ELR (cell line): ENCODE data around the gene ZIC3.
"Not testable (repeated sequence)": the region's sequence is repeated elsewhere in the genome, so short reads cannot be mapped to it uniquely, and the experiment has no call there.

ENCODE experiments used
- DNase-seq: peaks from one replicate; pipeline ENCODE4 v3.0.0-alpha.2; 2015; ENCODE audit warnings: low read depth

The ZIC3 gene

GRCh38 chrX:137565921-137566745 is at the start of gene ZIC3:
Gene ZIC3 (plus strand): TSS chrX:137566127. CDS start chrX:137566692, 565 bp downstream.
- DNase-seq = no peak

GRCh38 chrX:137519459-137519858 is 46.5 kb upstream of the ZIC3 start:
- DNase-seq = no peak

DNA sequence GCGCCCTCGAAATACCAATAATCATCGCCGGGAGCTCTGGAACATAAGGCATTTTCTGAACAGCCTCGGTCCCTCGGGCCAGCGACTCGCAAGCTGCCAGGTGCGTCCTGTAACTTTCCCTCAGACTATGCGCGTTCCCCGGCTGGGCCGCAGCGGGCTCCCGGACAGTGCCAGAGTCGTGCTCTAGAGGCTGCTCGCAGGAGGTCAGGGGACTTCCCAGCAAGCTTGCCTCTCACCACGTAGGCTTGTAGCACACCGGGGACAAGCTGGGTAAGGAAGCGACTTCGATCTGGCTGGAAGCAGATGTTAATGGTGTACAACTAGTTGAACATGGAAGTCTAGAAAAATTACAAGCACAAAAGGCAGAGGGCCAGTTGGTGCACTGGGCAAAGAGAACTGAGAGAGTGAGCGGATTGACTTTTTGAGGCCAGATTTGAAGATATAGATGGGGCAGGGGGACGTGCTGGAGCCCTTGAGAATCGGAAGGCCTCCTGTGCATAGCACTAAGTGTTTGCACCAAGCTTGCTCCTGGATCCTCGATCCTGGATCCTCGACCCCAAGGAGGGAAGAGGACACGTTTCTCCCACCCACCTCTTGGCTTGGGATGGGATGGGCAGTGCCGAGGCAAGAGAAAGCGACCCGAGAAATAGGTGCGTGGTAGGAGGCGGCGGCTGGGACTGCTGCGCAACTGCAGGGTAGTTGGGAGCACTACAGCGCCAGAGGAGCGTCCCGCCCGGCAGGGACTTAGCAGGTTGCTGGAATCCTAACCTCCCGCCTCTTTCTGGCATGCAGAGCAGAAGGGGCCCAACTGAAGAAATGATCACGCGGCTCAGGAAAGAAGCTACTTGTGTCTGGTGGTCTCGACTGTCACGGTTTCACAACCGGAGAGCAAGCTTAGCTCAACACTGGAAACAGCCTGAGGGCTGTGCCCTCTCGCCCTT is 19.9 kb upstream of the ZIC3 start:
- DNase-seq = no peak

- no peak for DNase-seq
These were observed 18.6 kb upstream of the ZIC3 start for GRCh38 chrX:137547291-137547690.

GRCh38 chrX:137548261-137548660 is 17.7 kb upstream of the ZIC3 start:
- no peak for DNase-seq

DNA sequence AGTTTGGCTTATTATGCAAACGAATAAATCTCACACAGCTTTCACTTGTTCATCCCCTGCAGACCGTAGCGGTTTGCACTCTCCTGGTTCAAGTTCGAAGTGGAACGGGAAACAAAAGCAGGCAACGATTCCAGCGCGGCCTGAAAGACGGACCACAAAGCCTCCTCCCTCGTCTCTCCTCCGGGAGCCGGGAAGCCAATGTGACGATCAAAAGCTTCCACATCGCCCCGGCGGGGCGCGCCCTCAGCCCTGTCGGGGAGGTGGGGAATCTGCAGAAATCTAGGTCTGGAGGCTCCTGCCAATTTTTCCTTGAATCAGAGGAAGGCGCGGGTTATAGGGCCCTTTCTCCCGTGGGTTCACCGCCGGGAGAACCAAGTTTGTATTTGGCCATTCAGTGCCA is 16.9 kb upstream of the ZIC3 start:
- DNase-seq = no peak

- DNase-seq = no peak
These were observed 15.9 kb upstream of the ZIC3 start for GRCh38 chrX:137549851-137550664.

DNA sequence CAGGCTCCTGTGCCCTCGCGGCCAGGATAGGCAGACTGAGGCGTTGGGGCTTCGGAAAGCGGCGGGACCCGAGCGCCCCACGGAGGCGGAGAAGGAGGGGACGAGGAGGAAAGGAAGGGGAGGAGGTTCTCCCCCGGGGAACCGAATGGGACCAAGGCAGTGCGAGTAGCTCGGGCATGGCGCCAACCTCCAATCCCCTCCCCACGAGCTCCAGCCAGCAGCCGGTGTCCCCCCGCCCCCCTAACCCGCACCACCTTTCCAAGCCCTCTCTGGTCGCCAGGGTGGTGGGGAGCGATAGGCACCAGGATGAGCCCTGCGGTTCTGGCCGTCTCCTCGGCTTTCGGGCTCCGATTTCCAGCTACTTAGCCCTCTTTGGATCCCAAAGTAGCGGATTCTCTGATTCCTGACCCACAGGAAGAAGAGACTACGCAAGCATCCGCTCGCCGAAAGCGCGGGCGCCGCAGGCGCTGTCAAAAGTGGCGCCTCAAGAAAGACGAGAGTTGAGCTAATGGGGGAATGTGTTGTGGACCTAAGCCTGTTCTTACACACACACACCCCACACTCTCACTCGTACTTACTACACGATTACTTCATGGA is 15.2 kb upstream of the ZIC3 start:
- DNase-seq = no peak

DNA sequence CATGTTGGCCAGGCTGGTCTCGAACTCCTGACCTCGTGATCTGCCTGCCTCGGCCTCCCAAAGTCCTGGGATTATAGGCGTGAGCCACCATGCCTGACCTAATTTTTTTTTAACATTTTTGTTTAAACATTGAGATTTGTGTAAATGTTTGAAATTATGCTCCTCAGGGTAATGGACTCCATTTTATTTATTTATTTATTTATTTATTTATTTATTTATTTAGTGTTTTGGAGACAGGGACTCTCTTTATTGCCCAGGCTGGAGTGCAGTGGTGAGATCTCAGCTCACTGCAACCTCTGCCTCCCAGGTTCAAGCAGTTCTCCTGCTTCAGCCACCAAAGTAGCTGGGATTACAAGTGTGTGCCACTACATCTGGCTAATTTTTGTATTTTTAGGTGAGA is 13.8 kb upstream of the ZIC3 start:
- DNase-seq = not testable (repeated sequence)

GRCh38 chrX:137562096-137562495 is 3.8 kb upstream of the ZIC3 start:
- DNase-seq = no peak

DNA sequence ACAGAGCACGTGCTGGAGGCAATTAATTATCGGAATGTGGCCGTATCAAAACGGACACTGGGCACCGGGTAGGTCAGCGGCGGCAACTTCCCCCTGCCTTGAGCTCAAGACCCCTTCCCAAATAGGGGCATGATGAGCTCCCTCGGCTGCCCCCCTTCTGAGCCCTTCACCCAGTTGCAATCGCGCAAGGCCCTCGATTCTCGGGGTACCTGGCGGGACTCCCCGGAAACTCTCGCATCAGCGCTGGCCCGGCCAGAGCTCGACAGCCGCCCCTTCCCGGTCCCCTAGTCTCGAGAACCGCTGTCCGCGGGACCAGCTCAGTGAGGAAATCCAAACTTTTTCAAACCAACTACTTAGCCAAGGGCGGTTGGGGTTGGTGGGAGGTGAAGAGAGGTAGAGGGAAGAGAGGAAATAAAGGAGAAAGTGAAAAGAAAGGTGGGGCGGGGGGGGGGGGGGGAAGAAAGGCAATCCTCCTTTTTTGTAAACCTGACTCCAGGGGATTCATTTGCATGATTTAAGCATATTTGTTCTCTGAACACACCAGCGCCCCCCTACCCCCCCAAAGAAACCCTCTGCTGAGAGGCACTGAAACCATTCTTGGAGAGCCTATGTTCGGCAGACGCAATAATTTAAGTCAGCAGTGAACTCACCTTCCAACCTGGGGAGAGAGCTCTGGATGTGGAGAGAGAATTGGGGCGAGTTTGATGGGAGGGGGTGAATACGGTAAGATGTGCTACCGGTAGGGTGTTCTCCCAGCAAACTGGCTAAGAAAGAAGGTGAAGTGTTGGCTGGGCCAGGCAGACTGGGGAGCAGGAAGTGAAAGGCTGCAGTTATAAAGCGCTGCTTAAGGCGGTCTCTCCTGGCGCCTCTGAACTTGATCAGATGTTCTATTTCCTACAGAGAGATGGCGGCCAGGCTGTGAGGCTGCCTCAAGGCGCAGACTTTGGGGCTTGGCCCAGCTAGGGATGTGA is 2.0 kb upstream of the ZIC3 start:
- DNase-seq = no peak

DNA sequence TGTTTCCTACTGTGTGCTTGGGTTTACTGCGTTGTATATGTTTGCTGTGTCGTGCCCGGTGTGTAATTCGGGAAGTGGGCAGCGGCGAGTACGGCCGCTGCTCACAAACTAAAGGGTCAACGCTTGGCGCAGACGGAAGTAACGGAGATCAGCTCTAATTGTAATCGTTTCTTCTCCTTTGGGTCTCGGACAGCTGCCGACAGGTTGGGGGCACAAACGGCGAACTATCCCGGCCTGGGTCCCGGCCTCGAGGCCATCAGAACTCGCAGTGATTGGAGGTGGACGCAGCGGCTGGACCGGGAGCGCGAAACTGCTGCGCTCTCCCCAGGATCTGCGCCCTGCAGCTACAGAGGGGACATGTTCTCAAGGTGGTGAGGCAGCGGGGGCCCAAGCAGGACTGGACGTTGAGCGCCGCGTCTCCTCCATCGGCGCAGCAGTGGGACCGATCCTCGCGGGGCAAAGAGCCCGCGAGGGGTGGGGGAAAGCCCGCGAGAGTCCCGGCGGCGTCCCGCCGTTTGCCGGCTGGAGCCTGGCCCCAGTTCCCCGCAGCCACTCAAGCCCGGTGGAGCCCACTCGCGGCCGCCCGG is 516 bp upstream of the ZIC3 start:
- DNase-seq = no peak

DNA sequence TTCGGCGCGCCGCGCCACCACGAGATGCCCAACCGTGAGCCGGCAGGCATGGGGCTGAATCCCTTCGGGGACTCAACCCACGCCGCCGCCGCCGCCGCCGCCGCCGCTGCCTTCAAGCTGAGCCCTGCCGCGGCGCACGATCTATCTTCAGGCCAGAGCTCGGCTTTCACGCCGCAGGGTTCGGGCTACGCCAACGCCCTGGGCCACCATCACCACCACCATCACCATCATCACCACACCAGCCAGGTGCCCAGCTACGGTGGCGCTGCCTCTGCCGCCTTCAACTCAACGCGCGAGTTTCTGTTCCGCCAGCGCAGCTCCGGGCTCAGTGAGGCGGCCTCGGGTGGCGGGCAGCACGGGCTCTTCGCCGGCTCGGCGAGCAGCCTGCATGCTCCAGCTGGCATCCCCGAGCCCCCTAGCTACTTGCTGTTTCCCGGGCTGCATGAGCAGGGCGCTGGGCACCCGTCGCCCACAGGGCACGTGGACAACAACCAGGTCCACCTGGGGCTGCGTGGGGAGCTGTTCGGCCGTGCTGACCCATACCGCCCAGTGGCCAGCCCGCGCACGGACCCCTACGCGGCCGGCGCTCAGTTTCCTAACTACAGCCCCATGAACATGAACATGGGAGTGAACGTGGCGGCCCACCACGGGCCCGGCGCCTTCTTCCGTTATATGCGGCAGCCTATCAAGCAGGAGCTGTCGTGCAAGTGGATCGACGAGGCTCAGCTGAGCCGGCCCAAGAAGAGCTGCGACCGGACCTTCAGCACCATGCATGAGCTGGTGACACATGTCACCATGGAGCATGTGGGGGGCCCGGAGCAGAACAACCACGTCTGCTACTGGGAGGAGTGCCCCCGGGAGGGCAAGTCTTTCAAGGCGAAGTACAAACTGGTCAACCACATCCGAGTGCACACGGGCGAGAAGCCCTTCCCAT is 1.1 kb downstream of the ZIC3 start:
- DNase-seq = no peak

- DNase-seq = no peak
These were observed 1.8 kb downstream of the ZIC3 start for GRCh38 chrX:137567682-137568232.

DNA sequence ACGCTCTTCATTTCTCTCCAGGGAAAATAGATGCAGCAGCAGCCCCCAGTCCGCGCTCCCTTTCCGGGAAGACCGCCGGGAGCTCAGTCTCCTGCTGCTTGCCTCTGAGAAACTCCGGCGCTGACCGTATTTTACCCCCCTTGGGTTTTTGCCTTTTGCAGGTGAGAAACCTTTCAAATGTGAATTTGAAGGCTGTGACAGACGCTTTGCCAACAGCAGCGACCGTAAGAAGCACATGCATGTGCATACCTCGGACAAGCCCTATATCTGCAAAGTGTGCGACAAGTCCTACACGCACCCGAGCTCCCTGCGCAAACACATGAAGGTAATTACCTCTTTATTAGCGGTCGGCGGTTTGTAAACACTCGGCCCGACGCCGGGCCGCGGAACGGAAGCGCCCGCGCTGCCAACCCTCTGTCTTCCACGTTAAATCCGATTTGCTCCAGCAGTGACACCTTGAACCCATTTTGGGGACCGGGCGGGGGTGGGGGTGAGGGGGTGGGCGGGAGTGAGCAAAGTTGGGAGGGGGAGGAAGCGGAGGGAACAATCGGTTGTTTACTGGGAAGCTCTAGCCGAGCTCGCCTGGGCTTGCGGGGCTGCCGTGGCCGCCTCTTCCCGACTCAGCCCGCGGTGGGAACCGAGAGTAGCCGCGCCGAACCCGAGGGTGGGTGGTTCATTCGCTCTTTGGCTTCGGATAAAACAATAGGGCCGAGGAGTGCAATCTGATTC is 3.0 kb downstream of the ZIC3 start:
- no peak for DNase-seq

- DNase-seq = no peak
These were observed 3.6 kb downstream of the ZIC3 start for GRCh38 chrX:137569470-137569891.

GRCh38 chrX:137573324-137574101 is 7.6 kb downstream of the ZIC3 start:
- no peak for DNase-seq
